Heart left ventricle (tissue), 16 donors: ENCODE measurements around the gene RASD2. TPM values are rescaled to one million over a fixed set of nuclear protein-coding genes. Genes with fewer than 3 reads are reported as not detected.
A peak's percentile ranks its signal among the peaks of the same experiment; 100 is the strongest.
"Not testable (repeated sequence)": the region's sequence is repeated elsewhere in the genome, so short reads cannot be mapped to it uniquely, and the experiment has no call there.

Experiments
- ATAC-seq, 4 donors: fragments of 200-7000 bp; cut with Tn5 transposase; one replicate each; pipeline ENCODE4 v1.9.1; 2020 to 2022; ENCODE audit warnings: moderate library complexity in 4 of 4, mild to moderate bottlenecking in 3 of 4, moderate number of reproducible peaks in 1 of 4
- DNase-seq, 5 donors: peaks; one replicate each; pipeline ENCODE4 v3.0.0-alpha.2; 2020
- H3K27ac ChIP-seq, 12 donors: fragments of 200-600 bp; sonication (generic) in 4 of 12; one replicate each; pipeline versions ENCODE4 v1.5.0 to v1.8.0; 2016 to 2022; ENCODE audit warnings: mild to moderate bottlenecking in 2 of 12
- H3K27me3 ChIP-seq, 9 donors: fragments of 200-600 bp; sonication (generic) in 2 of 9; one replicate each; pipeline versions ENCODE4 v1.5.1 to v1.8.0; 2016 to 2022; ENCODE audit warnings: mild to moderate bottlenecking in 3 of 9
- H3K36me3 ChIP-seq, 9 donors: fragments of 200-600 bp; sonication (generic) in 2 of 9; one replicate each; pipeline versions ENCODE4 v1.5.0 to v1.8.0; 2018 to 2022; ENCODE audit warnings: mild to moderate bottlenecking in 2 of 9
- H3K4me1 ChIP-seq, 12 donors: fragments of 200-600 bp; sonication (generic) in 4 of 12; one replicate each; pipeline versions ENCODE4 v1.5.0 to v1.8.0; 2016 to 2022; ENCODE audit warnings: mild to moderate bottlenecking in 3 of 12
- H3K4me3 ChIP-seq, 12 donors: fragments of 200-600 bp; sonication (generic) in 4 of 12; one replicate each; pipeline versions ENCODE4 v1.5.0 to v1.8.0; 2017 to 2022; ENCODE audit warnings: mild to moderate bottlenecking in 9 of 12, moderate library complexity in 4 of 12
- H3K9me3 ChIP-seq, 12 donors: fragments of 200-600 bp; sonication (generic) in 4 of 12; one replicate each; pipeline versions ENCODE4 v1.5.0 to v1.8.0; 2016 to 2022; ENCODE audit warnings: mild to moderate bottlenecking in 1 of 12
- CTCF ChIP-seq, 12 donors: fragments of 200-600 bp; sonication (generic) in 4 of 12; IDR thresholded peaks; one replicate each; pipeline versions ENCODE4 v1.5.0 to v1.8.0; 2018 to 2022; ENCODE audit warnings: antibody characterized with exemption in 12 of 12, mild to moderate bottlenecking in 5 of 12
- POLR2A ChIP-seq, 2 donors: fragments of 450-650 bp; IDR thresholded peaks; one replicate each; pipeline ENCODE4 v1.6.1; 2017; ENCODE audit warnings: antibody characterized with exemption in 2 of 2, mild to moderate bottlenecking in 2 of 2, moderate library complexity in 2 of 2
- WGBS, 4 donors: extraction: QIAGEN DNeasy Blood & Tissue Kit in 2 of 4; methylation state at CpG; one replicate each; pipeline versions ENCODE4 v1.1.5 to v1.1.7; 2013 to 2018; 5-methylcytosine and 5-hydroxymethylcytosine counted together
- intact Hi-C, 10 donors: fragments of 100-400 bp; cut with DNase I; formaldehyde crosslinking; loops; one replicate each; pipeline versions ENCODE4 v1.11.1 to v1.14.2; 2022
- long read RNA-seq, 3 donors: library from polyadenylated mRNA; unstranded; transcript quantifications; one replicate each; pipeline ENCODE4 v2.0.0, GENCODE V29; 2020 to 2021
- polyA plus RNA-seq, 2 donors: library from polyadenylated mRNA; stranded (reverse); fragments of 200-250 nt; gene quantifications; one replicate each; pipeline ENCODE4 v1.2.3, GENCODE V29; 2013
- total RNA-seq, 9 donors: library from RNA; depleted of rRNA in 2 of 9; stranded (reverse); fragments of >200 nt in 2 of 9; fragmentation: NEBNext Ultra II Directional in 3 of 9; extraction: Animal tissue kit (Norgen Biotek cat#: 25700) in 3 of 9; gene quantifications; one replicate each; pipeline versions ENCODE4 v1.1.0 to v1.2.4, GENCODE V29; 2016 to 2023
- donor health status: ischemic (EF 13 %, LVEDD 7.1; RV severe dilation, severe dysfunction).
- donor health status: healthy with polysubstance abuse.
- donor health status: DM: no; HTN: yes; CAD: no.
- donor health status: DM: no; HTN: no; CAD: no.
- donor health status: ischemic (EF 25% LVEDD 6.9; RV normal size, moderate dysfunction).
- donor health status: ischemic (EF 25% LVEDD 5.7; RV mildly dilated, moderate dysfunction).
- donor health status: healthy.
- donor health status: DM: yes; HTN: yes; CAD: no.
- donor health status: ischemic (EF 35%, LVEDD 5.7; RV mildly dilated, moderate dysfunction).
- donor health status: nonischemic (EF 11% LVEDD 7.7; RV severe dilation, severe dysfunction).
- donor health status: DM: yes; HTN: yes; CAD: no.
- donor health status: PGD.
- donor health status: ischemic (EF 29% LVEDD 5.4; RV normal size, mild dysfunction).
- donor health status: nonischemic (EF 23%, LVEDD 6.1; RV moderate dilation, normal function).

Gene RASD2
- total RNA-seq, result 10 to 100 TPM in 1 of 9 donors, 1 to 10 TPM in 8; 1.4 to 10.5 (median 5.3) TPM
- polyA plus RNA-seq, result 1 to 10 TPM; 3.7 to 4.8 TPM
- long read RNA-seq, donor 1, partial matches to known transcripts, result 0 of 8 reads
- long read RNA-seq, donor 1, other reads (novel, unspliced or antisense), result 7 of 8 reads
- long read RNA-seq, donor 2, partial matches to known transcripts, result 1 of 5 reads
- long read RNA-seq, donor 2, other reads (novel, unspliced or antisense), result 4 of 5 reads
- long read RNA-seq, donor 3, partial matches to known transcripts, result 7 of 9 reads
- long read RNA-seq, donor 3, other reads (novel, unspliced or antisense), result 0 of 9 reads

GRCh38 chr22:35540595-35541253 is at the start of gene RASD2:
TSS of gene RASD2 (plus strand) at chr22:35540831. CDS start at chr22:35546810, 5,979 bp downstream.
- H3K36me3 ChIP-seq, result no peaks in the 10 kb centered on the region
- WGBS, 4 donors, result 1 to 2% (median 1%) methylated on average over 16 to 49 of the region's 49 CpGs
- H3K4me3 ChIP-seq, result peak within 1 kb of the TSS; percentile 36 to 70 (median 58)
- peak; percentile 45 to 69 (median 50) for DNase-seq
- intact Hi-C loops, result loop anchor here in 1 of 10 donors (5.0 to 10.0 kb wide), 2 partner anchors 68 to 84 kb away; no protein-coding TSS in a partner anchor
- H3K9me3 ChIP-seq, result no peaks in the 10 kb centered on the region
- peaks cover 3 to 45% (median 17%) of the 10 kb centered on the region in 12 donors for H3K4me1 ChIP-seq
- no peak for TF ChIP-seq CTCF (IDR thresholded peaks at IDR 0.05)
- peak in 1 of 2 donors; percentile 35 for TF ChIP-seq POLR2A (IDR thresholded peaks at IDR 0.05)
- peak within 1 kb of the TSS in 11 of 12 donors; percentile 56 to 89 (median 60) for H3K27ac ChIP-seq
- peaks cover 0 to 36% (median 0%) of the 10 kb centered on the region in 9 donors for H3K27me3 ChIP-seq
- peak in 3 of 4 donors; percentile 28 to 38 (median 33) for ATAC-seq

DNA sequence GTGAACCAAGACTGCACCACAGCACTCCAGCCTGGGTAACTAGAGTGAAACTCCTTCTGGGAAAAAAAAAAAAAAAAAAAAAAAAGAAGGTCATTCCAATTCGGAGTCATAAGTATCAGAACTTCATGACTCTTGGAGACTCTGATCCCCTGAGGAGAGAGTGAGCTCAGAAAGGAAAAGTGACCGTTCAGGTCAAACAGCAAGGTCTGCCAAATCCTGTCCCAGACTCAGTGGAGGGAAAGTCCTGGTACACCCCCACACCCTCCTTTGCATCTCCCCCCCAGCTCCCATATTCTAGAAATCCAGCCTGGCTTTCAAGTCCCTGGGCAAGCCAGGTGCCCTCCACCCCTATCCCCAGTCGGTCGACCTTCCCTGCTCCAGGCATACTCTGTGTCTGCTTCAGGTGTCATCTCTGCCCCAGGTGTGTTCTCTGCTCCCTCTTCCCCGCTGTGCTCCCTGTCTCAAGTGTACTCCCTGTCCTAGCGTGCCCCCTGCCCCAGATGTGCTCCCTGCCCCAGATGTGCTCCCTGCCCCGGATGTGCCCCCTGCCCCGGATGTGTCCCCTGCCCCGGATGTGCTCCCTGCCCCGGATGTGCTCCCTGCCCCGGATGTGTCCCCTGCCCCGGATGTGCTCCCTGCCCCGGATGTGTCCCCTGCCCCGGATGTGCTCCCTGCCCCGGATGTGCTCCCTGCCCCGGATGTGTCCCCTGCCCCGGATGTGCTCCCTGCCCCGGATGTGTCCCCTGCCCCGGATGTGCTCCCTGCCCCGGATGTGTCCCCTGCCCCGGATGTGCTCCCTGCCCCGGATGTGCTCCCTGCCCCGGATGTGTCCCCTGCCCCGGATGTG is 49.3 kb upstream of the RASD2 start:
- H3K36me3 ChIP-seq, DNase-seq, H3K4me3 ChIP-seq, H3K4me1 ChIP-seq, H3K27me3 ChIP-seq, H3K9me3 ChIP-seq, ATAC-seq: not testable (repeated sequence)
- peak overlapping the region in 1 of 12 donors; percentile 28 for H3K27ac ChIP-seq
- intact Hi-C loops, result loop anchor here in 1 of 10 donors (2.0 kb wide), 1 partner anchor 26 kb away; no protein-coding TSS in a partner anchor
- 61 to 78% (median 67%) methylated on average over 13 to 23 of the region's 24 CpGs for WGBS, 4 donors

- Histone ChIP-seq H3K9me3 (no peaks in the 10 kb centered on the region), H3K36me3 (no peaks in the 10 kb centered on the region), H3K27me3 (peaks cover 0 to 3% (median 0%) of the 10 kb centered on the region in 9 donors), H3K4me3 (no peak overlapping the region), H3K27ac (no peak overlapping the region), H3K4me1 (no peaks in the 10 kb centered on the region)
- DNase-seq (no peak), ATAC-seq (peak in 1 of 4 donors; percentile 25)
- WGBS, 4 donors, result 77 to 85% (median 80%) methylated on average over 1 to 3 of the region's 3 CpGs; no CpG with 5 or more reads in 1 of the 4 donors
- TF ChIP-seq CTCF (IDR thresholded peaks at IDR 0.05) (no peak), POLR2A (IDR thresholded peaks at IDR 0.05) (no peak)
- intact Hi-C loops, result loop anchor here in 1 of 10 donors (2.0 kb wide), 1 partner anchor 25 kb away; no protein-coding TSS in a partner anchor
Measured at GRCh38 chr22:35491908-35492380, 48.7 kb upstream of the RASD2 start.

DNA sequence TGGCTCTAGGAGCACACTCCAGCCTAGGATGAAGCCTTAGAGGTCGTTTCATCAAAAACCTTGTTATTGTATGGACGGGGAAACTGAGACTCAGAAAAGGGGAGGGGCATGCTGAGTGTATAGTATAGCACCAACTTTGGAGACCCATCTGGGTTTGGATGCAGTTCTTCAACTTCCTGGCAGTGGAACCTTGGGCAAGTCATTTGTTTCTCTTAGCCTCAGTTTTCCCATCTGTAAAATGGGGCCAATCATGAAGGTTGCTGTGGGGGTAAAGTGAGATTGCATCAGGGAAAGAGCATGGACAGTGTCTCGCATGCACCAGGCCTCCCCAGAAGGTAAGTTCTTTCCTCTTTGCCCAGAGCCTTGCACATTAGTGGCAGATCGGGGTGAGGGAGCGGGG is 47.6 kb upstream of the RASD2 start:
- Histone ChIP-seq H3K27ac (no peak overlapping the region), H3K27me3 (peaks cover 0 to 11% (median 0%) of the 10 kb centered on the region in 9 donors), H3K36me3 (no peaks in the 10 kb centered on the region), H3K4me1 (no peaks in the 10 kb centered on the region), H3K4me3 (no peak overlapping the region), H3K9me3 (no peaks in the 10 kb centered on the region)
- intact Hi-C loops, result no loop called here
- TF ChIP-seq POLR2A (IDR thresholded peaks at IDR 0.05) (no peak), CTCF (IDR thresholded peaks at IDR 0.05) (no peak)
- DNase-seq, result no peak
- WGBS, 4 donors, result 78 to 88% (median 85%) methylated on average over 5 of the region's 5 CpGs
- no peak for ATAC-seq

- H3K4me3 ChIP-seq, ATAC-seq, H3K36me3 ChIP-seq, intact Hi-C loops, H3K4me1 ChIP-seq, H3K9me3 ChIP-seq, DNase-seq, H3K27ac ChIP-seq: not testable (repeated sequence)
- peaks cover 0 to 23% (median 4%) of the 10 kb centered on the region in 9 donors for H3K27me3 ChIP-seq
- 90 to 94% (median 92%) methylated on average over 14 of the region's 14 CpGs for WGBS, 4 donors
Measured at GRCh38 chr22:35495711-35496110, 44.9 kb upstream of the RASD2 start.
